ENCODE results near the gene NLGN1. TPM values are rescaled to one million over a fixed set of nuclear protein-coding genes. Genes with fewer than 3 reads are reported as not detected.

Gene NLGN1
- total and polyA plus RNA-seq, 2 of the 8 experiments (the other 6 are each of a cell fraction or from before 2014, with no cell fraction given): 7.8 to 14.8 TPM

DNA sequence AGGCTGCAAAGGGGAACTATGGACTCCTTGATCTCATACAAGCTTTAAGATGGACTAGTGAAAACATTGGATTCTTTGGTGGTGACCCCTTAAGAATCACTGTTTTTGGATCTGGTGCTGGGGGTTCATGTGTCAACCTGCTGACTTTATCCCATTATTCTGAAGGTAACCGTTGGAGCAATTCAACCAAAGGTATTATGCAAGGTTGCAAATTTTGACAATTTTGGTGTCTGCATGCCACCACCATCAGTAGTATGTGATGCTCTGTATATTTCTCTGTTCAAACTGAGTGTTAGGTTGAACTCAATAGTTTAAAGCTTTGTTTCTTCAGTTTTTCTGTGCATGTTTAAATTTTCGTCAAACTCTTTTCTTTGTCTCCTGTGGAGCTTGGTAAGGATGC is 877.8 kb downstream of the NLGN1 start:
- 88% methylated on average over 2 of the region's 2 CpGs; no CpG with 5 or more reads in 1 of the 2 experiments for WGBS, 2 experiments (ENCODE audit: extremely low coverage in 1 of 2, insufficient coverage in 1 of 2, insufficient read length in 1 of 2, insufficient replicate concordance in 2 of 2, low coverage in 1 of 2, low lambda C conversion rate in 2 of 2, missing lambda C conversion rate in 1 of 2)

More for the DNA sequence above, 877.8 kb downstream of the NLGN1 start:
- H2BK120ac ChIP-seq (replicated peaks; ENCODE audit: low read depth, low read length): no peak overlapping the region
- FAIRE-seq: peak; percentile 55
- no peaks in the 10 kb centered on the region for H3K79me2 ChIP-seq (ENCODE audit: control insufficient read depth in 1 of 2, insufficient read depth in 2 of 2, low read length in 2 of 2)
- H2AFZ ChIP-seq (ENCODE audit: low read length): no peak overlapping the region
- no peaks in the 10 kb centered on the region for H3K9me3 ChIP-seq (ENCODE audit: insufficient read depth in 2 of 2, low read depth in 1 of 2, low read length in 1 of 2)
- TF ChIP-seq RXRA (IDR thresholded peaks at IDR 0.05; ENCODE audit: insufficient read depth, low read depth, low read length) (no peak), MAFK (IDR thresholded peaks at IDR 0.05; ENCODE audit: low read depth, low read length) (peak; percentile 45; the same call in 1 of the 2 replicates)
- H2BK5ac ChIP-seq (ENCODE audit: low read depth, low read length): no peak overlapping the region
- no peak overlapping the region for H2BK12ac ChIP-seq (ENCODE audit: low read depth, low read length)
- H2BK20ac ChIP-seq (ENCODE audit: low read length): no peak overlapping the region
- H3K9ac ChIP-seq (replicated peaks in 1 of 4; ENCODE audit: extremely low read depth in 1 of 4, low read depth in 3 of 4, low read length in 3 of 4): no peak overlapping the region
- H3K14ac ChIP-seq (ENCODE audit: insufficient read length): no peak overlapping the region
- no peak overlapping the region for H4K91ac ChIP-seq (replicated peaks; ENCODE audit: insufficient read length, low read length)
- H3K27ac ChIP-seq (ENCODE audit: low read depth, low read length): no peak overlapping the region
- H3K27me3 ChIP-seq (replicated peaks in 1 of 4; ENCODE audit: control insufficient read depth in 3 of 4, extremely low read depth in 1 of 4, insufficient read depth in 3 of 4, low read length in 3 of 4): no peaks in the 10 kb centered on the region
- H3K79me1 ChIP-seq (ENCODE audit: low read depth, low read length): no peaks in the 10 kb centered on the region
- H3K4me1 ChIP-seq (replicated peaks in 1 of 4; ENCODE audit: control insufficient read depth in 3 of 4, insufficient read depth in 4 of 4, low read length in 3 of 4): peaks cover 0 to 2% (median 0%) of the 10 kb centered on the region in 4 experiments; a peak in 2 of 7 replicates
- POLR2A ChIA-PET (ENCODE audit: partially characterized antibody): no interaction called here
- H3K36me3 ChIP-seq (ENCODE audit: control insufficient read depth in 2 of 4, insufficient read depth in 4 of 4, low read length in 3 of 4): no peaks in the 10 kb centered on the region
- H2BK15ac ChIP-seq (ENCODE audit: low read length): no peak overlapping the region
- no peaks in the 10 kb centered on the region for H4K20me1 ChIP-seq (replicated peaks in 1 of 2; ENCODE audit: control insufficient read depth in 1 of 2, insufficient read depth in 2 of 2, low read length in 2 of 2)
- H2AK5ac ChIP-seq (ENCODE audit: low read depth, low read length): no peak overlapping the region
- no peak for DNase-seq (ENCODE audit: low read depth in 1 of 2, low spot score in 2 of 2)
- no peaks in the 10 kb centered on the region for H3K23me2 ChIP-seq (ENCODE audit: low read depth, low read length)
- no peak overlapping the region for H3K4ac ChIP-seq (replicated peaks; ENCODE audit: insufficient read length, low read depth, low read length)
- H3K4me2 ChIP-seq (ENCODE audit: insufficient read depth in 1 of 2, low read depth in 2 of 2, low read length in 2 of 2): no peak overlapping the region
- H4K5ac ChIP-seq (ENCODE audit: insufficient read length, low read depth, low read length): no peak overlapping the region
- CTCF ChIA-PET (ENCODE audit: partially characterized antibody): interaction anchor here (1.0 to 1.3 kb wide), 2 partner anchors 62 to 150 kb away, joined by 3 to 5 read pairs; no protein-coding TSS in a partner anchor
- H4K8ac ChIP-seq (ENCODE audit: extremely low read depth, insufficient read depth, low read length): no peak overlapping the region
- H3K18ac ChIP-seq (ENCODE audit: extremely low read depth, low read length): no peak overlapping the region
- H3K23ac ChIP-seq (ENCODE audit: insufficient read length): no peak overlapping the region
- no peak overlapping the region for H3K4me3 ChIP-seq (ENCODE audit: extremely low read depth in 1 of 4, insufficient read depth in 2 of 4, low read depth in 3 of 4, low read length in 4 of 4)
- no peak overlapping the region for H3K56ac ChIP-seq (replicated peaks; ENCODE audit: insufficient read length, low read depth, low read length)
